Mesodermal cell (in vitro differentiated cells): ENCODE measurements around the gene MUCL1.
"Not testable (repeated sequence)": the region's sequence is repeated elsewhere in the genome, so short reads cannot be mapped to it uniquely, and the experiment has no call there.

Experiments used
- H3K27ac ChIP-seq: 2 replicates; pipeline ENCODE4 v1.7.0; 2013; ENCODE audit warnings: mild to moderate bottlenecking, low read depth, low read length, moderate library complexity; ENCODE audit not compliant: severe bottlenecking
- H3K36me3 ChIP-seq: 2 replicates; pipeline ENCODE4 v1.7.1; 2013; ENCODE audit warnings: mild to moderate bottlenecking, low read length, moderate library complexity; ENCODE audit not compliant: control insufficient read depth, insufficient read depth
- H3K4me1 ChIP-seq: one replicate; pipeline ENCODE4 v1.7.1; 2013; ENCODE audit warnings: mild to moderate bottlenecking, low read length; ENCODE audit not compliant: insufficient read depth, control insufficient read depth, poor library complexity, severe bottlenecking
- H3K4me3 ChIP-seq: 2 replicates; pipeline ENCODE4 v1.7.0; 2013; ENCODE audit warnings: low read length, control low read depth, mild to moderate bottlenecking; ENCODE audit not compliant: insufficient read depth, poor library complexity, severe bottlenecking; ENCODE audit errors: extremely low read depth
- H3K9me3 ChIP-seq: 2 replicates; pipeline ENCODE4 v1.7.1; 2013; ENCODE audit warnings: mild to moderate bottlenecking, low read length, moderate library complexity; ENCODE audit not compliant: control insufficient read depth
- WGBS, 2 experiments: methylation state at CpG; one replicate each; pipeline ENCODE4 v1.1.5; 2013; ENCODE audit warnings: missing lambda C conversion rate in 2 of 2; ENCODE audit not compliant: insufficient coverage in 2 of 2; 5-methylcytosine and 5-hydroxymethylcytosine counted together

Gene MUCL1

GRCh38 chr12:54863948-54864618 lies 9.8 kb downstream of the MUCL1 start:
- H3K9me3 ChIP-seq = no peaks in the 10 kb centered on the region
- H3K4me1 ChIP-seq = no peaks in the 10 kb centered on the region
- H3K27ac ChIP-seq = no peak overlapping the region
- no CpG with 5 or more reads among the region's 1 CpG for WGBS, 2 experiments
- no peaks in the 10 kb centered on the region for H3K36me3 ChIP-seq
- H3K4me3 ChIP-seq = no peak overlapping the region

- WGBS, 2 experiments = 92 to 94% methylated on average over 2 to 3 of the region's 4 CpGs
- Histone ChIP-seq H3K27ac (no peak overlapping the region), H3K4me3 (no peak overlapping the region), H3K36me3 (no peaks in the 10 kb centered on the region), H3K4me1 (no peaks in the 10 kb centered on the region), H3K9me3 (no peaks in the 10 kb centered on the region)
These were observed 11.5 kb downstream of the MUCL1 start for GRCh38 chr12:54865683-54866324.

GRCh38 chr12:54868690-54869089 lies 14.4 kb downstream of the MUCL1 start:
- no peaks in the 10 kb centered on the region for H3K36me3 ChIP-seq
- no CpG with 5 or more reads among the region's 2 CpGs for WGBS, 2 experiments
- H3K4me1 ChIP-seq = no peaks in the 10 kb centered on the region
- H3K27ac ChIP-seq = no peak overlapping the region
- H3K4me3 ChIP-seq = no peak overlapping the region
- no peaks in the 10 kb centered on the region for H3K9me3 ChIP-seq

- Histone ChIP-seq H3K9me3 (no peaks in the 10 kb centered on the region), H3K36me3 (no peaks in the 10 kb centered on the region), H3K4me1 (no peaks in the 10 kb centered on the region), H3K4me3 (no peak overlapping the region), H3K27ac (no peak overlapping the region)
- no CpG with 5 or more reads among the region's 1 CpG for WGBS, 2 experiments
These were observed 15.7 kb downstream of the MUCL1 start for GRCh38 chr12:54870048-54870447.

- no peak overlapping the region for H3K4me3 ChIP-seq
- no peaks in the 10 kb centered on the region for H3K36me3 ChIP-seq
- no peaks in the 10 kb centered on the region for H3K4me1 ChIP-seq
- no peaks in the 10 kb centered on the region for H3K9me3 ChIP-seq
- no peak overlapping the region for H3K27ac ChIP-seq
- WGBS, 2 experiments = 94% methylated on average over 3 of the region's 5 CpGs; no CpG with 5 or more reads in 1 of the 2 experiments
These were observed 16.3 kb downstream of the MUCL1 start for GRCh38 chr12:54870617-54871016.

GRCh38 chr12:54879150-54879549 lies 24.8 kb downstream of the MUCL1 start:
- Histone ChIP-seq H3K9me3 (no peaks in the 10 kb centered on the region), H3K27ac (no peak overlapping the region), H3K36me3 (no peaks in the 10 kb centered on the region), H3K4me3 (no peak overlapping the region), H3K4me1 (no peaks in the 10 kb centered on the region)
- 70 to 86% methylated on average over 1 to 2 of the region's 3 CpGs for WGBS, 2 experiments

- H3K4me1 ChIP-seq = no peaks in the 10 kb centered on the region
- no peaks in the 10 kb centered on the region for H3K9me3 ChIP-seq
- no peak overlapping the region for H3K27ac ChIP-seq
- no peak overlapping the region for H3K4me3 ChIP-seq
- no peaks in the 10 kb centered on the region for H3K36me3 ChIP-seq
These were observed 25.3 kb downstream of the MUCL1 start for GRCh38 chr12:54879579-54879978.

GRCh38 chr12:54882079-54882478 lies 27.8 kb downstream of the MUCL1 start:
- no peak overlapping the region for H3K4me3 ChIP-seq
- no peaks in the 10 kb centered on the region for H3K36me3 ChIP-seq
- 80% methylated on average over 1 of the region's 2 CpGs; no CpG with 5 or more reads in 1 of the 2 experiments for WGBS, 2 experiments
- no peaks in the 10 kb centered on the region for H3K9me3 ChIP-seq
- no peak overlapping the region for H3K27ac ChIP-seq
- no peaks in the 10 kb centered on the region for H3K4me1 ChIP-seq

- H3K9me3 ChIP-seq, H3K4me3 ChIP-seq, H3K36me3 ChIP-seq, H3K27ac ChIP-seq, H3K4me1 ChIP-seq: not testable (repeated sequence)
- no CpG with 5 or more reads among the region's 1 CpG for WGBS, 2 experiments
These were observed 28.3 kb downstream of the MUCL1 start for GRCh38 chr12:54882597-54882996.

- not testable (repeated sequence) for H3K27ac ChIP-seq, H3K4me3 ChIP-seq, H3K9me3 ChIP-seq, H3K36me3 ChIP-seq, H3K4me1 ChIP-seq
- WGBS, 2 experiments = 45 to 58% methylated on average over 11 of the region's 11 CpGs
These were observed 34.1 kb downstream of the MUCL1 start for GRCh38 chr12:54888428-54888827.

GRCh38 chr12:54890339-54890738 lies 36.0 kb downstream of the MUCL1 start:
- Histone ChIP-seq H3K36me3 (no peaks in the 10 kb centered on the region), H3K9me3 (no peaks in the 10 kb centered on the region), H3K4me1 (no peaks in the 10 kb centered on the region), H3K4me3 (no peak overlapping the region), H3K27ac (no peak overlapping the region)
- WGBS, 2 experiments = 83 to 93% methylated on average over 1 to 3 of the region's 3 CpGs
